Liver (tissue), 2 donors: ENCODE results near the gene FILIP1L.

Experiments
- CTCF ChIP-seq: fragments of 150-350 bp; IDR thresholded peaks from 2 replicates; pipeline ENCODE4 v1.5.1; 2017; ENCODE audit warnings: improper control_type of control experiment, low read depth, low read length; ENCODE audit not compliant: missing input control
- REST ChIP-seq: IDR thresholded peaks from 2 replicates; pipeline ENCODE4 v1.6.1; 2016; ENCODE audit warnings: antibody characterized with exemption, mild to moderate bottlenecking
- ZBTB33 ChIP-seq: IDR thresholded peaks from 2 replicates; pipeline ENCODE4 v1.6.1; 2016; ENCODE audit warnings: antibody characterized with exemption
- donor health status: healthy.

- TF ChIP-seq CTCF (no peak), REST (no peak), ZBTB33 (no peak)
These were observed 162.6 kb downstream of the FILIP1L start for GRCh38 chr3:99951701-99952100.
